HG02642 (cell line): ENCODE data around the gene AKAP13.

ENCODE experiments used
- ATAC-seq: cut with Tn5 transposase; IDR thresholded peaks from one replicate; pipeline ENCODE4 v1.9.1; 2021; ENCODE audit warnings: mild to moderate bottlenecking; ENCODE audit not compliant: unreplicated experiment, poor library complexity

Gene AKAP13

DNA sequence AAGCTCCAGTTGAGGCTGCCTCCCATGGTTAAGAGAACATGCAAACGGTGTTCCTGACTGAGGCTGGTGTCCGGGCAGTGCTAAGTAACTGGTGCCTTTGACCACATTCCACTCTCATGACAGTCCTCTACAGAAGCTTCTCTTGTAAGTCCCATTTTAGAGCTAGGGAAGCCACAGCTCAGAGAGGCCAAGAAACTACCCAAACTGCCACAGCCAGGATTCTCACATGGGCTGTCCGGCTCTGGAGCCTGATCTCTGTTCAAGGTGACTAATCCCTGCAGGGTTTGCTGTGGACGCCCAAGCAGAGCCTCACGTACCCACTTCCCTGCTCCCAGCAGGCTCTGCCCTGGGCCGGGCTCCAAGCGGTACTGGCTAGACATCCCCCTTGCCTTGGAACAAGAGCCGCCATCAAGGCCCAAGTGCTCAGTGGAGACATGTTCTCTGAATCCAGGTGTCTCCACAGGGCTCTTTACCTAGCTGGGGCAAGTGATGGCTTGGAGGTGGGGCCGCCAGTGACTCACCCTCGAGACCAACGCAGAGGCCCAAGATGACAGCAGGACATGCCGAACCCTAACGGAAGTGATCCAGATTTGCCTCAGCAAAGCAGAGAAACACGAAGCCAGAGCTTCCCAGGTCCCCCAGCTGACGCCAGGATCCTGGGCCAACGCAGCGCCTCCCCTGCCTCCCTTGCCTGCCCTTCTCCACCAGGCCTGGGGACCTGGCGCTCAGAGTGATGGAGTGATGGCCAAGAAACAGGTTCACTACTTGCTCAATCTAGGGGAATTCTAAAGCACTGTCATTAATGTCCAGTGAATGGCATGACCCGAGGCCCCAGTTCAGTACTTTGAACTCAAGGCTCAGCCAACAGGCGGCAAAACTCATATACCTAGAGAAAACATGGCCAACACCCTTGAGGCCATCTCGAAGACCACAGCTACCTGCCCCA, 390.0 kb downstream of the AKAP13 start:
- no peak for ATAC-seq

DNA sequence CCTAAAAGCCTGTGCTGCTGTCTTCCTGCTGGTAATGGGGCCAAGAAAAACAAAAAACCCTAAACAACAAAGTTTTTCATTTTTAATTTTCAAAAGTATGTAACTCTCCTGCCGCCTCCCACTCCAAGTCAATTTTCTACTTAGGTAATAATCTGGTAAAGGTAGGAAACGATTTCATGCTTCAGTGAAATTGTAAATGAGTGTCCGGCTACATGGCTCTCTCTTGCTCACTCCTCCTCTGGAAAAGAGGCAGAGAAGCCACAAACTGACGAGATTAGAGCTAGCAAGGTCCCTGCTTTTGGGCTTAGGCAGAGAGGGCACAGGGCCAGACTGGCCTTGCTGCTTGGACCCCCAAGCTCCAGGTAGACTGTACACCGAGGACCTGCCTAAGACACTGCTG, 390.9 kb downstream of the AKAP13 start:
- no peak for ATAC-seq

DNA sequence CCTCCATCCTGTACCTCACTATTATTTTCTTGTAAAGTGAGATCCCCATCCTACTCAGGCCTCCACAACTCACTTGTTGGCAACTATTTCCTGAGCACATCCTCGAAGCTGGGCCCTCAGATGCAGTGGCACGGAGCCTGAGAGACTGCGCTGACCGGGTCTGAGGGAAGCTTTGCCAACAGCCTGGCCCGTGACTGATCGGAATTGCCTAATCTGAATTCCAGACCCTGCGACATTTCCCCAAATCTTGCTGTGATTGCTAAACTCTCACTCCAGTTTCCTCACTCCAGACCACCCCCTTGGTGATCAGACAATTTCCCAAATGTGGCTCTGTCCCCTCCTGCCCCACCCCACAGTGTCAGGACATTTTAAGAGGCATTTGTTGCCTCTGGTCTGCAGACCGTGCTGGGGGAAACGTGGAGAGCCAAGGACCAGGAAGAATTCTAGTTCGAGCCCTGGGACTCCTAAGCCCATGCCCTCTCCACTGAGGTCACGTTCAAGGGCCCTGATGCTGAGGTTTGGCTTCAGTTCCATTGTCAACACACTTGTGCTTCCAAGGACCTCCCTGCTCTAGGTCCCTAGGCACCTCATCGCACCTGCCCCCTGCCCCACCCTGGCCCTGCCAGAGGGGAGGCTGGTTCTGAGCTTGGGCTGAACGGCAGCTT, 391.5 kb downstream of the AKAP13 start:
- ATAC-seq = no peak

DNA sequence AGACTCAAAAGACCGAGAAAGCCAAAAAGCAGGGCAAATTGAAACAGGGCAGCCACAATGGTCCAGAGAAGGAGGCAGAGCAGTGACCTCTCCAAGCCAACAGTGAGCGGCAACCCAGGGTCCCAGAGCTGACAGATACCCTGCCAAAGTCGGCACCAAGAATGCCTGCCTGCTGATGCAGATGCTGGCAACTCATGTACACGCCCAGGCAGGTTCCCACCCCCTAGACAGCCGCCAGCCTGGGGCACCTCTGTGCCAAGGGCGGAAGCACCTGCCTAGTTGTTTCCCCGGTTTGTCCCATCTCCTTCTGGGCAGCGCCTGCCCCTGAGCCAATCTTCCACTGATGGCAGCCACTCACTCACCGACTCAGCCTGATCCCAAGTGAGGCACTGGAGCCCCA, 392.3 kb downstream of the AKAP13 start:
- no peak for ATAC-seq

DNA sequence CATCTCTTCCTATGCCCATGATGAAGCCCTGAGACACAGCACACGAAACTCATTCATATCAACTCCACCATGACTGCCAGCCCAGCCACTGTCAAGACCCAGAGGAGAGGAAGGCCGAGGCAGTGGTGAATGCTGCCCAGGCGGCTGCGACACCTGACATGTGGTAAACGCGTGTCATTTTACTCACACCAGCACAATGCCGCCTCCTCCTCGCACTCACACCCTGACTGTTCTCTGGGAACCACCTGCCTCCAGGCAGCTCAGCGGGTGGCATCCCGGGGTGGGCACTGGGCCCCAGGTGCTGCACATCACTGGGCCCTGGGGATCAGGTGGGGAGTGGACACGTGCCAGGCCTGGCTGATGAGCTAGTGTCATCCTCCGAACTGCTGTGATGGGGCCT, 392.8 kb downstream of the AKAP13 start:
- ATAC-seq = no peak

DNA sequence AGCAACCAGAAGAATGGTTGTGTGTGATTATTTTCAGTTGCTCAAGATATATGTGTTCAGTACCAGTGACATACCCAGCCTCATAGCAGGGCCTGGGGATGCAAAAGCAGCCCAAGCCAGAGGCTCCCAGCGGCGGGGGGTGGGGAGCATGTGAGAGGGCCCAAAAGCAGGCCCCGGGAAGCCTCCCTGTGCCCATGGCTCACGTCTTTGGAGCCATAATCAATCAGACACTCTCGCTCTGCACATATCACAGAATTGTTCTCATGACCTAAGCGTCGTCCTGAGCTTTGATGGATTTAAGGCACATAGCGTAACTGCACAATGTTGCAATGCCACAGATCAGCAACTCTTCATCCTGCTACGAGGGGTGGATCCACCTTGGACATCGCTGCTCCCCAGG, 393.6 kb downstream of the AKAP13 start:
- no peak for ATAC-seq

DNA sequence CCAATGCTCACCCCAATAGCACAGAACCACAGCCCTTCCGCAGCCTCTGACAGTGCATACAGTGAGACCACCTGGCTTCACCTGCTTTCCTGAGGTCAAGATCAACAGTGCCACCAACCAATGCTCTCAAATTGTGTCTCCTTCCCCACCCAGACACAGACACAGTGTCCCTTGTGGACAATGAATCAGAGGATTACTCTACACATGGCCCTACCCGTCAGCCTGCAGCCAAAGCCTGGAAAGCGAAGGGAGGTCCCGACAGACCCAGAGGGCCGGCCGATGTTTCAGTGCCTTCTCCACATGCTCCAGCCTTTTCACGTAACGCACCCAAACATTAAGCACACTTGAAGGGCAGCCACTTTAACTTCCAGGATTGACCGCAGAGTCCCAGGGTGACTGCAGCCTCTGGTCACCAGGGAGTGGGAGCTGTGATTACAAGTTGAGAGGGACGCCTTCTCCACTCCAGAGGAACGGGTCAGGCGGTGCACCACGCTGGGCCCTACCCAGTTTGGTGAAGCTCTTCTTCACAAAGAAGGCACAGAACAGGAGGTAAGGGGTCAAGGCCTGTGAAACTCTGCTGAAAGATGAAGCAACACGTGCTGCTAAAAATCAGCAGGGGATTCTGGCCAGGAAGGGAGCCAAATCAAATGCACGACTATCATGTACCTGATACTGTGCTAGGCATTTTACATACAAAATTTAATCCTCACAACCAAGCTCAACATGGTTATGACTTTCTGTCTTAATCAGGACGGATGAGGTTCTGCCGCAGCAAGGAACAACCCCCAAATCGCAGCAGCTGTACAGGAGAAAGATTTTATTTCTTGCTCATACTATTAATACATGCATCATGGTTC, 397.1 kb downstream of the AKAP13 start:
- ATAC-seq = no peak

DNA sequence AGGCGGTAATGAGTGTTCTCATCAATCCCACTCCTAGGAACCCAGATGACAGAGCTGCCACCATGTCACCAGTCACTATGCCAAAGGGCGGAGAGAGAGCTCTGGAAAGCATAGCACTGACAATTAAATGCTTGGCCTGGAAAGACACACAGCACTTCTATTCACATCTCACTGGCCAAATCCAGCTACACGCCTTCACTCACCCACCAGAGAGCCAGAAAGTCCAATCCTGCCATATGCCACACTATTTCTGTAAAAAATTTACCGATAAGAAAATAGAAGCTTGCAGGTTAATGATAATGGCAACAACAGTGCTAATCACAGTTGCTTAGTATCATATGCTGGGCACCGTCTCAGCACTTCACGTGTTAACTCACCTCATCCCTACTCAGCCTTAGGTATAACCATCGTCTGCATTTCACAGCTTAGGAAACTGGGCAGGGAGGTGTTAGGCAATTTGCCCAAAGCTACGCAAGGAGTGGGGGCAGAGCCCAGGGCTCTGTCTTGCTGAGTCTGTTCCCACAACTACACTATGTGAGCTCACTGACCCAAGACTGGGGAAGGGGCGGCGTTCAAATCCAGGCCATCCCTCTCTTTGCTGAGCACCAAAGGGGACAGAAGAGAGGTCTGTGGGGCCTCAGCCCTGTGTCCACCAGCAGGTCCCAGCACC, 397.8 kb downstream of the AKAP13 start:
- ATAC-seq = no peak

DNA sequence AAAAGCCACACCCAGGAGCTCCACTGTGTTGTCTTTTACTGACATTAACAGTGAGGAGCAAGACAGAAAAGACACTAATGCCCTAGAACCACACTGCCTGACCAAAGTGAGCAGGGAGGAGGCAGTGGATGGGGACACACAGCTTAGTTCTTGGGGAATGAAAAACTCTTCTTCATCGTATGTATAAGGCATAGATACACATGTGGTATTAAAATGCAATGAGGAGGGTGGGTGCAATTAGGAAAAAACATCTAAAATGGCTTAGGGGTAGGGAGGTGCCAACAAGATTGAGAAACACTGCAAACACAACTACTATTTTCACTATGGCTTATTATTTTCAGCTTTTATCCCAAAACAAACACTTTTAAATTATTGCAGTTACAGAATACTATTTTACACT, 398.8 kb downstream of the AKAP13 start:
- ATAC-seq = no peak

DNA sequence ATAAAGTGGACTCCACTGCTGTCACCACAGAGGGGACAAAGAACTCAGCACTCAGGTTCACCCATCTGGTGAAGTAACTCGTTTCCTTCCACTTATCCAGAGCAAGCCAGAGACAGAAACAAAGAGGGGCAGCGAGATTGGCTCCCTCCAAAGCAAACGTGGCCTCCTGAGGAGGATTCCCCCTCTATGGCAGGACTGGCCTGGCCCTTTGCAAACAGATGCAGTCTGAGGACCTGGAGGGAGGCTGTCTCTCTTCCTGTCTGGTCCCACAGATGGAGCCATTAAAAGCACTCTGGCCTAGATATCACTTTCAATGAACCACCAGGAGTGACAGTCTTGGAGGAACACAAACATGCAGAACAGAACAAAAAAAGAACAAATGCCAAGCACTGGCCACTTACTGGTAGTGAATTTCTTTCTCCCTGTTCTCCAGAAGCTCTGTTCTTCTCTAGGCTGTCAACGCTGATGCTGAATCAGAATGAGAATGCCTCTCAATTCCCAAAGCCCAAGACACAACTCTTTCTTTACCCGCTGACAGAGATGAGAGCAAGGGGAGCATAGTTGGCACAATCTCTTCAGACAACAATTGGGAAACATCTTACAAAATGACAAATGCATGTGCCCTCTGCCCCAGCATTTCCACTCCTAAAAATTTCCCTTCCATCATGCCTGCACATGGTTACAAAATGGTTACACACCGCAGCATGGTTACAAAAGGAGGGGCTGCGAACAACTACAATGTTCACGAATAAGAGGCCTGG, 400.0 kb downstream of the AKAP13 start:
- no peak for ATAC-seq

DNA sequence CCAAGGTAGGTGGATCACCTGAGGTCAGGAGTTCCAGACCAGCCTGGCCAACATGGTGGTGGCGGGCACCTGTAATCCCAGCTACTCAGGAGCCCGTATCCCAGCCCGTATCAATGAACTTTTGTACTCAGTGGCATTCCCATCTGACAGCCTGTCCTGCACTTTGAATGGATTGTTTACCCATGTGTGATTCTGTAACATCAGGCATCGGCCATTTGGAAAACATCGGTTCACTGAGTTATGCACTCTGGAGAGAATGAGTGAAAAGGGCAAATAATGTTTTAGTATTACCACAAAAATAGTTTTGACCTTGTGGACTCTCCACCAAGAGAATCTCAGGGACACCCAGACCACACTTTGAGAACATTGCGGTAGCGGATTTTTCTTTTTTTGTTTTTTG, 400.7 kb downstream of the AKAP13 start:
- no peak for ATAC-seq

DNA sequence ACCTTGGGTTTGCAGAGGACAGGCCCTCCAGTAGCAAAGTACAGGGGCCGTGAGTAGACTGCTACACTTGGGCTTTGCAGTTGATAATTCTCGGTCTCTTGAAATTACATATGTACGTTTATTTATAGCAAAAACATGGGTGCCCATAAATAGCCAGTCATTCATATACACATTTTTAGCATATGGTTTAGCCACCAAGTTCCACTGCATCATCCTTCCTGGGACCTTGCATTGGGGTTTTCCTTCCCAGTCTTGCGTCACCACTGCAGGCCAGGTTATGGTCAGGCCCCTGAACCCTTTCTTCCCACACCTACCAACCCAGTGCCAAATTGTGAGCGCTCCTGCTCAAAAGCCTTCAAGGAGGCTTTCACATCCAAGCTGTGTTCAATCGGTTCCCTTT, 401.7 kb downstream of the AKAP13 start:
- ATAC-seq = no peak

DNA sequence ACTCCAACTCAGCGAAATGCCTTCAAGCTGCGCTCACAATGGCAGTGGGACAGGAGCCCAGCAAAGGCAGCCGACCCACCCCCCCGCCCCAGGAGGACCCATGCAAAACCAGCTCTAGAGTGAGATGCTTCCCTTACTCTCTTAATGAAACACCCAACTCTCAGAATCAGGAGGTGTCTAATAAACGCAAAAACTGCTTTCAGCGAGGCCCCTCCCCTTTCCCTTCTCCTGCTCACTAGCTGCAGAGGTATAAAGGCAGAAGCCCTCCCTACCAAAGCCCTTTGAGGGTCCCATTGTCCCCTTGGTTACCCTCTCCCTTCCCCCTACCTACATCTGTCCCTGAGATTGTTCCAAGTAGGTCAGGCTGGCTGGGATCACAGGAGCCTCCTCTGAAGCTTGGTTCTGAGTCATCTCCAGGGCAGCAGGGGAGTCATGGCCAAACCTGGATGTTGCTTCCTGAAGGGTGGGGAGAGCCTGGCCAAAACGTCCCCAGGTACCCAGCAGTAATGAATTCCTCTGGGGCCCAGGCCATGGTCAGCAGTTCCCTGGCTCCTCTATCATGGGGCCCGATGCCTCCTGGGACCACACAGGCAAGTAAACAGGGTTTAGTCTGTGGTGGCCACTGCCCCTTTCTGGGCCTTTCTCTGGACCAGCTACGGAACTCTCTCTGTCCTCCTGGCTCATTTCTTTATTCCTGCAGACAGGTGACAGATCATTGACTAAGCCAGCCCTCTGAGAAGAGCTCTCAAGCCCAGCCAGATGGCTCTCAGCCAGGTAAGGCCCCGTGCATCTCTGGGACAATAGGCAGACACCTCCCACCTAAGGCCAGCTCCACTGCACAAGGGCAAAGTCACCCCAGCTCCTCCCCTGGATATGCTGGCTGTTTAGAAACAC, 405.7 kb downstream of the AKAP13 start:
- ATAC-seq = no peak

DNA sequence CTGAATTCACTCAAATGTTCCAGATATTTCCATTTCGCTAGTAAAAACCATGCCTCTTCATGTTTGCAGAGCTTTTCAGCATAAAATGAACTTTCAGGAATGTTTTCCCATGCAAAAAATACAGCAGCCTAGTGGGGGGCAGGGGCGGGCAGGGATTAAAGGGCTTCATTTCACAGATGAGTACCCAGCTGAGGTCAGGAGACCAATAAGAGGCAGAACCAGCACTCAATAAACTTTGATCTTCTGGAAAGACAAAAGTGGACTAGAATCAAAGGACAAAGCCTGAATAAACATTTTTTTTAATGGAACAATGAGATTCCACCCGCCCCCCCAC, 406.3 kb downstream of the AKAP13 start:
- no peak for ATAC-seq

DNA sequence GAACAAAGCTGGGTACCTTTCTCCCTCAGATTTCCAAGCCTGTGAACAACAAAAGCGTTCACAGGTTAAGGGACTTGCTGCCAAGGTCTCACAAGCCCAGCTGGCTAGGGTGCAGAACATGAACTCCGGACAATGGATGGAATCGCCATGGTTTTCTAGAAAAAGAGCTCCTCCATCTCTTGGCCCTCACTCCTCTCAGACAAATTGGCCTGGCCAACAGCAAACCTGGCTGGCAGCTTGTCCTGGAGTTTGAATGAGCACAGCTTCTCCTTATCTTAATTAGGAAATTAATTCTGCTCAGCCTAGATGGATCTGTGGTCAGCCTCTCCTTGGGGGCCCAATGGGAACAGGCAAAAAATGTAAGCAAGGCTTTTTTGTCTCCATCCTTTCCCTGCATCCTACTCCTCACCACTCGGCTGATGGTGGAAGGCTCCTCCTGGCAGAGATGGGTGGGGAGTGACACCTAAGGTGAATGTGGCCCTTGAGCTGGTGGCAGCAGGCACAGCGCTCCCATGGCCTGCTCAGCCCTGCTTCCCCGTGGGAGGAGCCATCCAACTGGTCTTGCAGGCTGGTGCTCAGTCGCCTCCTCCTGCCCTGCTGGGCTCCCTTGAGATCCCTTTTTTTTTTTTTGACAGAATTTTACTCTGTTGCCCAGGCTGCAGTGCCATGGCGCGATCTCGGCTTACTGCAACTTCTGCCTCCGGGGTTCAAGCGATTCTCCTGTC, 408.5 kb downstream of the AKAP13 start:
- ATAC-seq = no peak

DNA sequence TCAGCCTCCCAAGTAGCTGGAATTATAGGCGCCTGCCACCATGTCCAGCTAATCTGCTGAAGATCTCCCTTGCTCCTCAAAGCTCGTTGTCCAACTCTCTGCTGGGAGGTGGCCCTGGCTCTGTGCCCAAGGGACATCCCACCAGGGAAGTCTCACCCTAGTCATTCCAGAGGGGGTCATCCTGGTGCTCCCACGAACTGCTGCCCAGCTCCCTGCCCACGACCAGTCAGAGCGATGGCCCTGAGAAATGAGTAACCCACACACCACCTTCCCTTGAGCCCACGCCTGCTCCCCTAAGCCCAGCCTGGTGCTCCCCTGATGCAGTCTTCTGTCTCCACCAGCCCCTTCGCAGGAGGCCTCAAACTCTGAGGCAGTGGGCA, 409.1 kb downstream of the AKAP13 start:
- no peak for ATAC-seq

DNA sequence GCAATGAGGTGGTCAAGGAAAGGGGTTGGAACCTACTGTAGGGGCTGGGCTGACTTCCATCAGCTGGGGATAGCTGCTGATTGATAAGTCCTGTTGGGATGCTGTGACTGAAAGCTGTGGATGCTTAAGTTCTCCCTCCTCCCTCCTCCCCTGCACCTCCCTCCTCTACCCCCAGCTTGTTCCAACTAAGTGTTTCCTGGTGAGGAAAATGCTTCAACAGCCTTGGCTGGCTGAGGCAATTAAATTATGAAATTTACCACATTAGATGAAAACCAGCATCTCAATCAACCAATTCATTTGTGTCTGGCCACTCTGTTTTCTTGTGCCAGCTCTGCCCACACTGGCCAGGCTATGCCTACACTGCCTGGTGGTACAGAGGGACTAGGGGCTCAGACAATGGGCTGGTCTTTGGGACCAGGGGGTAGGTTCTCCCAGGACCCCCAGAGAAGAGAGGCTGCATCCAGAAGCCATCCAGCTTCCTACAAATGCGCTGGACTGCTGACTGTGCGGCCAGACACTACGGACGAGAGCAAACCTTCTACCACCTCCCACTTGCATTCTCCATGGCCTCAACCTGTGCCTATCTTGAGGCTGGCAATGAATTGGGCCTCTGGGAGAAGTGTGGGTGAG, 411.8 kb downstream of the AKAP13 start:
- ATAC-seq = no peak
